ENCODE data around the gene PDE11A. TPM values are rescaled to one million over a fixed set of nuclear protein-coding genes. Genes with fewer than 3 reads are reported as not detected.

PDE11A gene
- total RNA-seq, 1 donor from 2014 or later = 25.6 TPM

- no peaks in the 10 kb centered on the region for H3K27me3 Mint-ChIP-seq (ENCODE audit: low read depth)
- TF ChIP-seq CTCF (IDR thresholded peaks at IDR 0.05; ENCODE audit: unreplicated experiment) = no peak
- H3K9me3 Mint-ChIP-seq = no peaks in the 10 kb centered on the region
- no peak for DNase-seq (ENCODE audit: low spot score in 2 of 2, unreplicated experiment in 2 of 2)
- H3K27ac Mint-ChIP-seq = no peak overlapping the region
- H3K4me1 Mint-ChIP-seq = no peaks in the 10 kb centered on the region
- no peaks in the 10 kb centered on the region for H3K36me3 Mint-ChIP-seq
- H3K4me3 Mint-ChIP-seq = no peak overlapping the region
These were observed 197.9 kb downstream of the PDE11A start for GRCh38 chr2:177874686-177875085.

GRCh38 chr2:177873915-177874314, 198.7 kb downstream of the PDE11A start:
- H3K4me1 Mint-ChIP-seq = no peaks in the 10 kb centered on the region
- TF ChIP-seq CTCF (IDR thresholded peaks at IDR 0.05; ENCODE audit: unreplicated experiment) = no peak
- H3K27me3 Mint-ChIP-seq (ENCODE audit: low read depth) = no peaks in the 10 kb centered on the region

GRCh38 chr2:177872286-177872685, 200.3 kb downstream of the PDE11A start:
- DNase-seq (ENCODE audit: low spot score in 2 of 2, unreplicated experiment in 2 of 2) = no peak
- H3K36me3 Mint-ChIP-seq = no peaks in the 10 kb centered on the region
- TF ChIP-seq CTCF (IDR thresholded peaks at IDR 0.05; ENCODE audit: unreplicated experiment) = no peak
- no peaks in the 10 kb centered on the region for H3K4me1 Mint-ChIP-seq
- no peak overlapping the region for H3K27ac Mint-ChIP-seq
- H3K4me3 Mint-ChIP-seq = no peak overlapping the region
- no peaks in the 10 kb centered on the region for H3K27me3 Mint-ChIP-seq (ENCODE audit: low read depth)
- no peaks in the 10 kb centered on the region for H3K9me3 Mint-ChIP-seq

More at GRCh38 chr2:177873915-177874314, 198.7 kb downstream of the PDE11A start:
- no peak for DNase-seq (ENCODE audit: low spot score in 2 of 2, unreplicated experiment in 2 of 2)
- Mint-ChIP-seq H3K36me3 (no peaks in the 10 kb centered on the region), H3K27ac (no peak overlapping the region), H3K4me3 (no peak overlapping the region), H3K9me3 (no peaks in the 10 kb centered on the region)

GRCh38 chr2:177869912-177870311, 202.7 kb downstream of the PDE11A start:
- H3K4me1 Mint-ChIP-seq = no peaks in the 10 kb centered on the region
- no peaks in the 10 kb centered on the region for H3K9me3 Mint-ChIP-seq
- H3K27me3 Mint-ChIP-seq (ENCODE audit: low read depth) = no peaks in the 10 kb centered on the region
- DNase-seq (ENCODE audit: low spot score in 2 of 2, unreplicated experiment in 2 of 2) = no peak
- no peaks in the 10 kb centered on the region for H3K36me3 Mint-ChIP-seq
- H3K4me3 Mint-ChIP-seq = no peak overlapping the region
- no peak overlapping the region for H3K27ac Mint-ChIP-seq
- no peak for TF ChIP-seq CTCF (IDR thresholded peaks at IDR 0.05; ENCODE audit: unreplicated experiment)

GRCh38 chr2:177869209-177869608, 203.4 kb downstream of the PDE11A start:
- H3K4me3 Mint-ChIP-seq = no peak overlapping the region
- H3K27me3 Mint-ChIP-seq (ENCODE audit: low read depth) = no peaks in the 10 kb centered on the region
- TF ChIP-seq CTCF (IDR thresholded peaks at IDR 0.05; ENCODE audit: unreplicated experiment) = no peak
- no peaks in the 10 kb centered on the region for H3K4me1 Mint-ChIP-seq
- no peaks in the 10 kb centered on the region for H3K36me3 Mint-ChIP-seq
- H3K27ac Mint-ChIP-seq = no peak overlapping the region
- no peak for DNase-seq (ENCODE audit: low spot score in 2 of 2, unreplicated experiment in 2 of 2)
- H3K9me3 Mint-ChIP-seq = no peaks in the 10 kb centered on the region

- peaks cover 4% of the 10 kb centered on the region for H3K9me3 Mint-ChIP-seq
- no peaks in the 10 kb centered on the region for H3K36me3 Mint-ChIP-seq
- no peak overlapping the region for H3K27ac Mint-ChIP-seq
- no peaks in the 10 kb centered on the region for H3K4me1 Mint-ChIP-seq
- no peaks in the 10 kb centered on the region for H3K27me3 Mint-ChIP-seq (ENCODE audit: low read depth)
- H3K4me3 Mint-ChIP-seq = no peak overlapping the region
- TF ChIP-seq CTCF (IDR thresholded peaks at IDR 0.05; ENCODE audit: unreplicated experiment) = no peak
- no peak for DNase-seq (ENCODE audit: low spot score in 2 of 2, unreplicated experiment in 2 of 2)
These were observed 203.8 kb downstream of the PDE11A start for GRCh38 chr2:177868806-177869205.
